ENCODE data around the gene TMEM132A.

Gene TMEM132A

DNA sequence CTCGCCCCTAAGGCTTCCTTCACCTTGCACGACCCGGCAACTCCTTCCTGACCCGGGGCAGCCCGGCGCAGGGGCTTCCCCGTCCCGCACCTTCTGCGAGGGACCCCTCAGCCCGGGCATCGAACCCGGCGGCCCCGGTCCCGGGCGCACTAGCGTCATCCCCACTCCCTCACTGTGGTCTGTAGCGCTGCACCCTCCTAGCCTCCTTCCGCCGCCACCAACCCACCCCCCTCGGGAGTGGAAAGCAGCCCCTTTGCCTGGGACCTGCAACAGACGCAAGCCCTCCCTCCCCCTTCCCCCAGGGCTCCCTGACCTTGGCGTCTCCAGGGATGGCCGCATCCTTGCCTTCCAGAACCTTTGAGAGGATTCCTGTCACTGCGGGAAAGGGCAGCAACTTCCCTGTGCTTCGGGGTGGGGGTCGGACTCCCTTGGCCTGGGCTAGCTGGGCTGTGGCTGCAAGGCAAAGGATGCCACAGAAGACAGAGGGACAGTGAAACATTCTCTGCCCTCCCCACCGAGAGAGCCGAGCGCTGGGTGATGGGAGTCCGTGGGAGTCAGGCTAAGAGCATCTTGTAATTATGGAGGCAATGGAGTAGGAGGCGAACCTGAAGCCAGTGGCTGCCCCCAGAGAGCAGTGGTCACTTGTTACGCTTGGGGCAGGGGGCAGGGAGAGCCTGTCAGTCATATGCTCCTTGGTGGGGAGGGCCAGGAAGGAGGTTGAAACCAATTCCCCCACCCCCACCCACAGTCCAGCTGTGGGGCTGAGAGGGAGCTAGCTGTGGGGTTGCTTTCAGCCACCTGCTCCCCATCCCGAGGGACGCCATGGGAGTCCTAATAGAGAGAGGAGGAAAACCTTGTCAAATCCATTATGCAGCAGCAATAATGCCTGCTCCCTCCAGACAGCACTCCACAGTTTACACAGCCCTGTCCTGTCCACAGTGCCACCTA lies 920 bp downstream of the TMEM132A start:
- H3K36me3 Mint-ChIP-seq, result peaks cover 13% of the 10 kb centered on the region
- H3K27me3 Mint-ChIP-seq, result no peaks in the 10 kb centered on the region
- no peak overlapping the region for H3K27ac Mint-ChIP-seq
- H3K4me3 Mint-ChIP-seq, result peak overlapping the region; percentile 73
- H3K4me1 Mint-ChIP-seq (ENCODE audit: low read depth), result peaks cover 18% of the 10 kb centered on the region
- no peaks in the 10 kb centered on the region for H3K9me3 Mint-ChIP-seq (ENCODE audit: low read depth)

GRCh38 chr11:60925868-60926267 lies 1.6 kb downstream of the TMEM132A start:
- Mint-ChIP-seq H3K27ac (no peak overlapping the region), H3K4me3 (peak overlapping the region; percentile 73), H3K4me1 (ENCODE audit: low read depth) (peaks cover 18% of the 10 kb centered on the region)

GRCh38 chr11:60926500-60926899 lies 2.2 kb downstream of the TMEM132A start:
- H3K27me3 Mint-ChIP-seq, result no peaks in the 10 kb centered on the region
- peaks cover 6% of the 10 kb centered on the region for H3K36me3 Mint-ChIP-seq
- no peak overlapping the region for H3K27ac Mint-ChIP-seq
- H3K4me1 Mint-ChIP-seq (ENCODE audit: low read depth), result peaks cover 18% of the 10 kb centered on the region
- H3K9me3 Mint-ChIP-seq (ENCODE audit: low read depth), result no peaks in the 10 kb centered on the region
- H3K4me3 Mint-ChIP-seq, result no peak overlapping the region

More at GRCh38 chr11:60925868-60926267, 1.6 kb downstream of the TMEM132A start:
- H3K27me3 Mint-ChIP-seq, result no peaks in the 10 kb centered on the region
- H3K9me3 Mint-ChIP-seq (ENCODE audit: low read depth), result no peaks in the 10 kb centered on the region
- peaks cover 8% of the 10 kb centered on the region for H3K36me3 Mint-ChIP-seq

DNA sequence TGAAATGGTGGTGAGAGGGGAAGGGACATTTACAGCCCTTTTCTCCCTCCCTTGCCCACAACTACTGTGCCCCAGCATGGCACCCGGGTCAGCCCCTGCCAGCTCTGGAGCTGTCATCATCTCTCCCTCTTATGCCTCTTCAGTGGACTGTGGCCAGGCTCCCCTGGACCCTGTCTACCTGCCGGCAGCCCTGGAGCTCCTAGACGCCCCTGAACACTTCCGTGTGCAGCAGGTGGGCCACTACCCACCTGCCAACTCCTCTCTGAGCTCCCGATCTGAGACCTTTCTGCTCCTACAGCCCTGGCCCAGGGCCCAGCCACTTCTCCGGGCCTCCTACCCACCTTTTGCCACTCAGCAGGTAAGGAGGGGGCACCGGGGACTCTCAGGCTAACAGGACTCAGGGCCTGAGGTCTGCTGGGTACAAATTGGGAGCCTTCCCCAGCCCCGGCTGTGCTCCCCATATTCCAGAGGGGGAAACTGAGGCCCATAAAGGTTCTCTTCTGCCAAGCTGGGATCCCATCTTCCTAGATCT lies 2.9 kb downstream of the TMEM132A start:
- H3K27ac Mint-ChIP-seq, result no peak overlapping the region
- H3K36me3 Mint-ChIP-seq, result peaks cover 3% of the 10 kb centered on the region
- peaks cover 18% of the 10 kb centered on the region for H3K4me1 Mint-ChIP-seq (ENCODE audit: low read depth)
- no peaks in the 10 kb centered on the region for H3K9me3 Mint-ChIP-seq (ENCODE audit: low read depth)
- no peak overlapping the region for H3K4me3 Mint-ChIP-seq
- H3K27me3 Mint-ChIP-seq, result no peaks in the 10 kb centered on the region

DNA sequence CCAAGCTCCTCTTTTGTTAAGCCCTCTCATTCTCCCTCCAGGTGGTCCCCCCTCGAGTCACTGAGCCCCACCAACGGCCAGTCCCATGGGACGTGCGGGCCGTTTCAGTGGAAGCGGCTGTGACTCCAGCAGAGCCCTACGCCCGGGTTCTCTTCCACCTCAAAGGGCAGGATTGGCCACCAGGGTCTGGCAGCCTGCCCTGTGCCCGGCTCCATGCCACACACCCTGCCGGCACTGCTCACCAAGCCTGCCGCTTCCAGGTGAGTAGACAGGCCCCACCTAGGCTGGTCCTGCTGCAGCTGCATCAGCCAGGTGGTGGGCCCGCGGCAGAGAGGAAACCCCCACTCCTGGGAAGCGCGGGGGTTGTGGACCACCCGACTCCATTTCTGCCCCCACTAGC lies 3.3 kb downstream of the TMEM132A start:
- H3K9me3 Mint-ChIP-seq (ENCODE audit: low read depth), result no peaks in the 10 kb centered on the region
- H3K4me1 Mint-ChIP-seq (ENCODE audit: low read depth), result peaks cover 18% of the 10 kb centered on the region
- H3K36me3 Mint-ChIP-seq, result no peaks in the 10 kb centered on the region
- no peak overlapping the region for H3K27ac Mint-ChIP-seq
- no peak overlapping the region for H3K4me3 Mint-ChIP-seq
- no peaks in the 10 kb centered on the region for H3K27me3 Mint-ChIP-seq

- Mint-ChIP-seq H3K9me3 (ENCODE audit: low read depth) (no peaks in the 10 kb centered on the region), H3K27ac (no peak overlapping the region), H3K36me3 (no peaks in the 10 kb centered on the region), H3K27me3 (no peaks in the 10 kb centered on the region), H3K4me3 (no peak overlapping the region), H3K4me1 (ENCODE audit: low read depth) (peaks cover 15% of the 10 kb centered on the region)
Measured at GRCh38 chr11:60928563-60929001, 4.3 kb downstream of the TMEM132A start.

DNA sequence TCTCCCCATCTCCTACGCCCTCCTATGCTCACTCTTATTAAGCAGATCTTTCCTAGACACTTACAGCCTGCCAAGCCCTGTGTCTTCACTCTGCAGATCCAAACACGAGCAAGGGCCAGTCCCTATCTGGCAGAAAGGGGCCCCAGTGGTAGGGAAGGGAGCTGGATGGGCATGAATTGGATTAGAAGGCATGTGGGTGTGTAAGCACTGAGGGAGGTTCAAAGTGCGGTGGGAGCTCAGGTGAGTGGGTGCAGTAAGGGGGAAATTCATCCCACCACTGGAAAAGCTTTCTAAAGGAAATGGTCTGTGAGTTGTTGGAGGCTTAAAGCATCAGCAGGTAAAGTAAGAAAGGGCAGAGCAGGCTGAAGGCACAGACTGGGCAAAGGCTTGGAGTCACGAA lies 5.5 kb downstream of the TMEM132A start:
- Mint-ChIP-seq H3K27ac (no peak overlapping the region), H3K27me3 (peaks cover 1% of the 10 kb centered on the region), H3K4me3 (no peak overlapping the region), H3K9me3 (ENCODE audit: low read depth) (no peaks in the 10 kb centered on the region), H3K36me3 (no peaks in the 10 kb centered on the region), H3K4me1 (ENCODE audit: low read depth) (peaks cover 12% of the 10 kb centered on the region)

- Mint-ChIP-seq H3K27me3 (peaks cover 1% of the 10 kb centered on the region), H3K36me3 (no peaks in the 10 kb centered on the region), H3K27ac (no peak overlapping the region), H3K4me1 (ENCODE audit: low read depth) (peaks cover 8% of the 10 kb centered on the region), H3K9me3 (ENCODE audit: low read depth) (no peaks in the 10 kb centered on the region), H3K4me3 (no peak overlapping the region)
Measured at GRCh38 chr11:60930394-60930793, 6.1 kb downstream of the TMEM132A start.

- H3K9me3 Mint-ChIP-seq (ENCODE audit: low read depth), result no peaks in the 10 kb centered on the region
- H3K36me3 Mint-ChIP-seq, result no peaks in the 10 kb centered on the region
- H3K4me1 Mint-ChIP-seq (ENCODE audit: low read depth), result no peaks in the 10 kb centered on the region
- H3K27me3 Mint-ChIP-seq, result peaks cover 1% of the 10 kb centered on the region
- no peak overlapping the region for H3K27ac Mint-ChIP-seq
- no peak overlapping the region for H3K4me3 Mint-ChIP-seq
Measured at GRCh38 chr11:60931917-60932316, 7.7 kb downstream of the TMEM132A start.

DNA sequence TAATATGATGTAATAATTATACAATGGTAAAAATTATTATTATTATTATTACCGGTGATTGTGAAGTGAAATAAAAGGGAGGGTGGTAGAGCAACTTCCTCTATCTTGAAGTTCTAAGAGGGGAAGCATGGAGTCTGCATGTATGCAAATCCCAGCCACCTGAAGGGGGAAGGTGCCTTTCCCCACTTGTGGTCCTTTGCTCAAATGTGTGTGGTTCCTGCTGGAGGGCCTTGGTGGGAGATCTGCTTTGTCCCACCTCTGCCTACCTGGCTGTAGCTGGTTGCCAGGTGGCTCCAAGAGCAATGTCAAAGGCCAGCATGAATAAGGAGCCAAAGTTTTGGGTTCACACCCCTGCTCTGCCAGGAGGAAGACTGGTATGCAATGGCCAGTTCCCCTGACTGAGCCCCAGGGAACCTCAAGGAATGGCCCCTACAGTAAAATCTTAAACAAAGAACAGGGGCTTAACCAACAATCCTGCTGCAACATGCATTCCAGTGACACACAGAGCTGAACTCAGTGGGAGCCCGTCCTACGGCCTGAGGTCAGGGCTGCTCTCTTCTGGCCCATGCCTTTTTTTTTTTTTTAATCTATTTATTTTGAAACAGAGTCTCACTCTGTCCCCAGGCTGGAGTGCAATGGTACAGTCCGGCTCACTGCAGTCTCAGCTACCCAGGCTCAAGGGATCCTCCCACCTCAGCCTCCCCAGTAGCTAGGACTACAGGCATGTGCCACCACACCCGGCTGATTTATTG lies 8.5 kb downstream of the TMEM132A start:
- Mint-ChIP-seq H3K27me3 (peaks cover 1% of the 10 kb centered on the region), H3K9me3 (ENCODE audit: low read depth) (no peaks in the 10 kb centered on the region), H3K4me3 (no peak overlapping the region), H3K4me1 (ENCODE audit: low read depth) (no peaks in the 10 kb centered on the region), H3K27ac (no peak overlapping the region), H3K36me3 (no peaks in the 10 kb centered on the region)

DNA sequence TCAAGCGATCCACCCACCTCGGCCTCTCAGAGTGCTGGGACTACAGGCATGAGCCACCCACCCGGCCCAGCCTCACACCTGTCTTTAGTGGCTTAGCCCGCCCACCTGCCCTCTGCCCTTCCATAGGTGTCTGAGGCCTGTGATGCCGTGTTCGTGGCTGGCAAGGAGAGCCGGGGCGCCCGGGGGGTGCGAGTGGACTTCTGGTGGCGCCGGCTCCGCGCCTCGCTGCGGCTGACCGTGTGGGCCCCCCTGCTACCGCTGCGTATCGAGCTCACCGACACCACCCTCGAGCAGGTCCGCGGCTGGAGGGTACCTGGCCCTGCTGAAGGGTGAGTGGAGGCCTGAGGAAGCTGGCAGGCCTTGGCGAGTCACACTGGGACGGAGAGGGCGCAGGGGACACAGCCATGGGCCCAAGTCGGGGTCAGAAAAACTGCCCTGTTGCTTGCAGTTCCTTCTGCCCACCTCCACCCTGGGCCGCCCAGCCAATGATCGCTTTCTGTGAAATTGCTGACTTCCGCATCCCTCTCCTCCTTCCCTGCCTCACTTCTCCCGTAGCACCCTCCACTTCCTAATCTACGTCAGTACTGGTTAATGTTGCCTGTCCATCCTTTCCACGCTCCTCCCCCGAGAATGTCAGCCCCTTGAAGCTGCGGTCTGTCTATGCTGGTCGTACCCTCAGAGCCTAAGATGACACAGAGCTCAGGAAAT lies 9.3 kb downstream of the TMEM132A start:
- H3K4me1 Mint-ChIP-seq (ENCODE audit: low read depth), result no peaks in the 10 kb centered on the region
- no peak overlapping the region for H3K27ac Mint-ChIP-seq
- no peaks in the 10 kb centered on the region for H3K9me3 Mint-ChIP-seq (ENCODE audit: low read depth)
- H3K36me3 Mint-ChIP-seq, result no peaks in the 10 kb centered on the region
- H3K4me3 Mint-ChIP-seq, result no peak overlapping the region
- peaks cover 1% of the 10 kb centered on the region for H3K27me3 Mint-ChIP-seq

DNA sequence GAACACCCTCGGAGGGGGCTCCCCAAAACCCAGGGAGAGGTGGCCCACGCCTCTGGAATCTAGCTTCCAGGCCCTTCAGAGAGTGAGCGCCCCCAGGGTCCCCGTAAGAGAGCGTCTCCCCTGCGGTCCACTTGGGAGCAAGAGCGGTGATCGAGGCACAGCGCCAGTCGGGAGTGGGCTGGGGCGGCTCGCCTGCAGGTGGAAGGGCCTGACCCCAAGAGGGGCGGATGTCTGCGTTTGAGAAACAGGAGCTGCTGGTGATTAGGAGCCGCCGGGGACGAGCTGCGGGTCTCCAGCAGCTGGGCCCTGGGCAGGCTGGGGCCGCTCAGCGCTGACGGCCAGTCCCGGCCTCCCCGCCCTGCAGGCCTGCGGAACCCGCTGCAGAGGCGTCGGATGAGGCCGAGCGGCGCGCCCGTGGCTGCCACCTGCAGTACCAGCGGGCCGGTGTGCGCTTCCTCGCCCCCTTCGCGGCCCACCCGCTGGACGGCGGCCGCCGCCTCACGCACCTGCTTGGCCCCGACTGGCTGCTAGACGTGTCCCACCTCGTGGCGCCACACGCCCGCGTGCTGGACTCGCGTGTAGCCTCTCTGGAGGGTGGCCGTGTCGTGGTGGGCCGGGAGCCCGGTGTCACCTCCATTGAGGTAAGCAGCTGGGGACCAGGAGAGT lies 10.0 kb downstream of the TMEM132A start:
- H3K36me3 Mint-ChIP-seq, result no peaks in the 10 kb centered on the region
- H3K4me1 Mint-ChIP-seq (ENCODE audit: low read depth), result no peaks in the 10 kb centered on the region
- no peaks in the 10 kb centered on the region for H3K9me3 Mint-ChIP-seq (ENCODE audit: low read depth)
- H3K27me3 Mint-ChIP-seq, result peaks cover 1% of the 10 kb centered on the region
- no peak overlapping the region for H3K27ac Mint-ChIP-seq
- no peak overlapping the region for H3K4me3 Mint-ChIP-seq

- H3K4me3 Mint-ChIP-seq, result no peak overlapping the region
- H3K27me3 Mint-ChIP-seq, result peaks cover 1% of the 10 kb centered on the region
- H3K27ac Mint-ChIP-seq, result no peak overlapping the region
- no peaks in the 10 kb centered on the region for H3K9me3 Mint-ChIP-seq (ENCODE audit: low read depth)
- no peaks in the 10 kb centered on the region for H3K4me1 Mint-ChIP-seq (ENCODE audit: low read depth)
- no peaks in the 10 kb centered on the region for H3K36me3 Mint-ChIP-seq
Measured at GRCh38 chr11:60934790-60935605, 10.7 kb downstream of the TMEM132A start.
